Epithelial cell of prostate (primary cell): ENCODE measurements around the gene PTPRO.

Source experiments
- DNase-seq: peaks from one replicate; pipeline ENCODE4 v3.0.0-alpha.2; 2011; ENCODE audit warnings: low read depth, low spot score
- H3K27ac ChIP-seq: fragments of 450-650 bp; 2 replicates; pipeline ENCODE4 v1.5.1; 2017; ENCODE audit warnings: mild to moderate bottlenecking

The PTPRO gene

DNA sequence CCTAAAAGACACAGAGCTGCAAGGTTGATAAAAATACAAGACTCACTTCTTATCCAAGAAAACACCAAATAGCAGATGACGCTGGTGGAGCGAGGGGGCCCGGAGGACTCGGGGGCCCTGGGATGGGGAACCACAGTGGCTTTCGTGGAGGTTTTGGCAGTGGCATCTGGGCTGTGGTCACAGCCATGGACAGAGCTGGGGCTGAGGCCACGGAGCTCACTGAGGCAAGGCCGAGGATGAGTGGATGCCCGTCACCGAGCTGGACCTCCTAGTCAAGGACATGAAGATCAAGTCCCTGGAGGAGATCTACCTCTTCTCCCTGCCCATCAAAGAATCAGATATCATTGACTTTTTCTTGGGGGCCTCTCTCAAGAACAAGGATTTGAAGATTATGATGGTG lies 117.2 kb downstream of the PTPRO start:
- DNase-seq = no peak
- no peak overlapping the region for H3K27ac ChIP-seq

DNA sequence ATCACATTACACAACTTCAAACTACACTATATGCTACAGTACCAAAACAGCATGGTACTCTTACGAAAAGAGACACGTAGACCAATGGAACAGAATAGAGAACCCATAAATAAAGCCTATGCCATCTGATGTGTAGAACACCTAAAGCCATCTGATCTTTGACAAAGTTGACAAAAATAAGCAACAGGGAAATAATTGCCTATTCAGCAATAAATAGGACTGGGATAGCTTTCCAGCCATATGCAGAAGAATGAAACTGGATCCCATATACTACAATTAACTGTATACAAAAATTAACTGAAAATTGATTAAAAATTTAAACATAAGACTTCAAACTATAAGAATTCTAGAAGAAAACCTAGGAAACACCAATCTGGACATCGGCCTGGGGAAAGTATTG lies 120.7 kb downstream of the PTPRO start:
- H3K27ac ChIP-seq = peak overlapping the region; percentile 33
- DNase-seq = no peak

- DNase-seq = peak; percentile 69
- peak overlapping the region; percentile 33 for H3K27ac ChIP-seq
Measured at GRCh38 chr12:15443611-15444010, 121.3 kb downstream of the PTPRO start.

GRCh38 chr12:15444523-15444922 lies 122.2 kb downstream of the PTPRO start:
- DNase-seq = no peak
- H3K27ac ChIP-seq = no peak overlapping the region

DNA sequence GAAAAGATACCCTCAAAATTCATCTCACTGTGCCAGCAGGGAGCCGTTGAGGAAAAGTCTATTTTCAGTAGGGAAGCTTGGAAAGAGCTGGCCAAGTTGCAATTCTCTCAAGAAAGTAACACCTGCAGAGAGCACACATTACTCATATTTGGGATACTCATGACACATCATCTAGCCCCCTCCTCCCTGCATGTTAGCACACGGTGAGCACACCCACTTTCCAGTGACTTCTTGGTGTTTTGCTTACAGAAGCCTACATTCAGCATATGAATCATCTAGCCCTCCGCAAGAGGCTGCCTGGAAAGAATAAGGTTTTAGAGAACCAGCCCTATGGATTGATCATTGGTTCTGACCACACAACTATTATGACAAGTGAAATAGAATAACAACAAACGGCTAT lies 124.5 kb downstream of the PTPRO start:
- DNase-seq = peak; percentile 98
- H3K27ac ChIP-seq = peak overlapping the region; percentile 11

DNA sequence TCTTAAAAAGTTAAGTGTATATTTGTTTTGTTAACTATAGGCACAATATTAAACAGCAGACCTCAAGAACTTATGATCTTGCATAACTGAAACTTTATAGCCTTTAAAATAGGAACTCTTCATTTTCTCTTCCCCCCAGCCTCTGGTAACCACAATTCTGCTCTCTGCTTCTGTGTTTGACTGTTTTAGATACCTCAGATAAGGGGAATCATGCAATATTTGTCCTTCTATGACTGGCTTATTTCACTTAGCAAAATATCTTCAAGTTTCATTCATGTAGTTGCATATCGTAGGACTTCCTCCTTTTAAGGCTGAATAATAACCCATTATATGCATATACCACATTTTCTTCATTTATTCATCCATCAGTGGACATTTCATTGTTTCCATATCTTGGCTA lies 131.3 kb downstream of the PTPRO start:
- no peak overlapping the region for H3K27ac ChIP-seq
- no peak for DNase-seq

DNA sequence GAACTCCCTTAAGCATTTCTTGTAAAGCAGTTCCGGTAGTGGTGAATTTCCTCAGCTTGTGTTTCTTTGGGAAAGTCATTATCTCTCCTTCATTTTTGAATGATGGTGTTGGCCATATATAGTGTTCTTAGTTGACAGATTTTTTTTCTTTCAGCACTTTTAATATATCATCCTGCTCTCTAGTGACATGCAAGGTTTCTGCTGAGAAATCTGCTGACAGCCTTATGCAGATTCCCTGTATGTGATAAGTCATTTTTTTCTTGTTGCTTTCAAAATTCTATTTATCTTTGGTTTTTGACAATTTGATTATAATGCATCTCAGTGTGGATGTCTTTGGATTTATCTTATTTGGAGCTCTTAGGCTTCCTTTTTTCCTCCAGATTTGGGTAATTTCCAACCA lies 135.7 kb downstream of the PTPRO start:
- no peak for DNase-seq
- no peak overlapping the region for H3K27ac ChIP-seq

- no peak for DNase-seq
- H3K27ac ChIP-seq = no peak overlapping the region
Measured at GRCh38 chr12:15468911-15469310, 146.6 kb downstream of the PTPRO start.

DNA sequence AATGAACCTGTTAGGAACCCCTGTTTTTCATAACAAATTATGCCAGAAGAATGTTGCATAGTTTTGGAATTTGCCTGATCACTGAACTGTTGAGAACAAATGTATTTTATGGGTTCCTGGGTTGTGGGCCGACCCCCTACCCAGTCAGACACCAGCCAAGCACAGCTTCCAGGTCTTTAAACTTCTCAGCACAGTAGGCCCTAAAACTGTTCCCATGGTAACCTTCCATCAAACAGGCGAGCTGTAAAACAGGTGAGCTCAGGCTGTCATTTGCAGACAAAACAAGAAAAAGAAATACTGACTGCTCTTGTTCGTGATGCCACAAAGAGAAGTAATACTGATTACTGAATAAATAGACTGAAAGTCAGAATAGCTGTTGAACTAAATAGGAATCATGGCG lies 147.0 kb downstream of the PTPRO start:
- DNase-seq = no peak
- no peak overlapping the region for H3K27ac ChIP-seq

- H3K27ac ChIP-seq = no peak overlapping the region
- DNase-seq = peak; percentile 75
Measured at GRCh38 chr12:15472036-15472435, 149.7 kb downstream of the PTPRO start.

- no peak overlapping the region for H3K27ac ChIP-seq
- DNase-seq = no peak
Measured at GRCh38 chr12:15474766-15475165, 152.5 kb downstream of the PTPRO start.

DNA sequence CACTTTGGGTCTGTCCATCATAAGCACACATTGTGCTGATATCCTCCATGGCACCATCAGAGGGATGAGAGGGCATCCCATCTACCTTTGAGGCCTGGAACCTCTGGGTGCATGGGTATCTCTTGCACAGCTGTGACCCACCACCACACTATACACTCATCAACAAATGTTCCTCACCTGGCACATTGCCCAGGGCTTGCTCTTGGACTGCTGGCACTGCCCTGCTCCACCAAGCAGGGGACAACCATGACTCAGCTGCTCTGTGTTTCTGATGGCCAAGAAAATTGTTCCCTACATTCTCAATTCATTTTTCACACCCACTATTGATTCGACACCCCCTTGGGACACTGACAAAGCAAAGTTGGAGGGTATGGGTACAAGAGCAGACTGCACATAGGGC lies 155.5 kb downstream of the PTPRO start:
- no peak for DNase-seq
- H3K27ac ChIP-seq = no peak overlapping the region

- H3K27ac ChIP-seq = no peak overlapping the region
- no peak for DNase-seq
Measured at GRCh38 chr12:15481846-15482245, 159.5 kb downstream of the PTPRO start.

GRCh38 chr12:15485466-15485865 lies 163.2 kb downstream of the PTPRO start:
- H3K27ac ChIP-seq = no peak overlapping the region

GRCh38 chr12:15486859-15487258 lies 164.6 kb downstream of the PTPRO start:
- DNase-seq = no peak

More at GRCh38 chr12:15485466-15485865, 163.2 kb downstream of the PTPRO start:
- no peak for DNase-seq

DNA sequence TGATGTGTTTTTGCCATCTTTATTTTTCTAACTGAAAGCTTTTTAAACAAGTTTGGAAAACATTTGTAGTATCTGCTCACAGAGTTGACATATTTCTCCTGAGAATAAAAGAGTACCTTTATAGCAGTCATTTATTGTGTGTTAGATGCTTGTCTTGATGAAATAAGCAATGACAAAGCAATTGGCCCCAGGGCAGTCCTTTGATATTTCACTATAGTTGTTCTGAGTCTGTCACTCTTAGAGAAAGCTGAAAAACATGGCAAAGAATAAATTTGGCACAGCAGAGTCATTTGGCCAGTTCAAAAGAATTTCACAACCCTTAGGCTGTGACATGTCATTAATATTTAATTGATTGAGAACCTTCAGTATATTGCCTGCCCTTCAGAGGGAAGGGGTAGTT lies 166.2 kb downstream of the PTPRO start:
- H3K27ac ChIP-seq = no peak overlapping the region

More at GRCh38 chr12:15486859-15487258, 164.6 kb downstream of the PTPRO start:
- H3K27ac ChIP-seq = no peak overlapping the region

DNA sequence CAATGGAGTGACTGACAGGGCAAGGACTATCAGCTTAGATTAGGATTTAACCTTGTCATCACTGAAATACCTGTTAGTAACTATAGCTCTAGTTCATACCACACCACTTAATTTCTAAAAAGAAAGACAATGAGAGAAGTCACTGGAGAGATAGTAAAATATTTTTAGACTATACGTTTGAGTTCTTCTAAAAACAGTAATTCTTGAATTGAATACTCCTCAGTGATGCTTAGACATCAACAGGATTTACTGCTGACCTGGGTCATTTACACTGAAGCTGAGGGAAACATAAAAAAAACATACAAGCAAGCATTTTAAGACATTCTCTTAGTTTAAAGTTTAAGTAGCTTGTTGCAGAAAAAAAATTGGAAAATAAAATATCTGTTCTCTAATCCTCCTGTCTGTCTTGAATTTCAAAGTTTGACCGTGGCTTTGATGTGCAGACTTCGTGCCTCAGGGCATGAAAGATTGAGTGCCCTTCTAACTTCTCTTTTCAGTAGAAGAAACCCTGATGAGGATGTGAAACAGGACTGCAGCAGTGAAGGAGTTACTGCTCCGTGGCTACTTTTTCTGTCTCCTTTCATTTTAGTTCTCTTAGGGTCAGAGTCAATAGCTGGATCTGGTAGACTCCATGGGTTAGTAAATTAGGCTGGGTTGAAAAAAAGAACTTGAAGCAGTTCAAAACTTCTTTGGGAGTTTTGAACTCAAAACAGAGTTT lies 172.2 kb downstream of the PTPRO start:
- no peak overlapping the region for H3K27ac ChIP-seq
- DNase-seq = no peak

More for the DNA sequence above, 166.2 kb downstream of the PTPRO start:
- DNase-seq = no peak

GRCh38 chr12:15495746-15496145 lies 173.4 kb downstream of the PTPRO start:
- no peak for DNase-seq
- no peak overlapping the region for H3K27ac ChIP-seq

DNA sequence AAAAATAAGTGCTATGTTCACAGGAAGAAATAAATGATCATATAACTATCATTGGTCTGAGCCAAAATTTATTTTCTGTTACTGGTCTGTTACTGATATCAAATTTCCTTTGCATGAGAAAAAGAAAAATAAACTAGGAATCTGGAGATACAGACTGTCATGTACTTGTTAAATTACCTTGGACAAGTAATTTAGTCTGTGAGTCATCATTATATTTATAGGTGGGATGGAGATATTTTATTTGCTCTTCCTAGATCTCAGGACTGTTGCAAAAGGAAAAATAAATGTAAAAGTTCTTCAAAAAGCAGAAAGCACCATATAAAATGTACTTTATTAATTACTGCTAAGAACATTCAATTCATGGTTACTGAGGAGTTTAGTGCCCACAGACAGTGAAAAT lies 174.4 kb downstream of the PTPRO start:
- H3K27ac ChIP-seq = no peak overlapping the region
- DNase-seq = no peak

DNA sequence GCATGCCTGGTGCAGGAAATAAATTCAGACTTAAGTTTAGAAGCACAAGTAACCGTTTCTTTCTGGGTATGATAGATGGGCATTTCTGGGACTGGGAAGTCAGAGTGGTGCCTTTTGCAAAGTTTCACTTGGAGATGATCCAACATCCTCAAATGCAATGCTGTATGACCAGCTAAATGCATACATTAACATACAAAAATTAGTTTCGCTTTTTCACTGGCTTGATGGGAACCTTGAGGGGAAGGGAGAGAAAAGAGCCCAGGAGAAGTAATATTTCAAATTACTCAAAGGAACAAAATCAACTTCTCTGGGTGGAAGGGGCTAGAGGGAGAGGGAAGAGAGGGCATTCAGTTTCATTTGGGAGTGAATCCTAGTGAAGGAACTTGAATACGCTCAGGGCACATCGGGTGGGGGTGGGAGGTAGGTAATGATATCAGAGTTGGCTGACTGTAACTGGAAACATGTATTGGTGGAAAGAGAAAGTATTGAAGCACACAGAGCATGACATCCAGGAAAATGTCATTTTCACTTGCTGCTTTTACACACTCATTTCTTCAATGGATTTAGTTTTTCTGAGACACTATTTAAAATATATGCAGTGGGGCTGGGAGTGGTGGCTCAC lies 175.5 kb downstream of the PTPRO start:
- H3K27ac ChIP-seq = no peak overlapping the region

DNA sequence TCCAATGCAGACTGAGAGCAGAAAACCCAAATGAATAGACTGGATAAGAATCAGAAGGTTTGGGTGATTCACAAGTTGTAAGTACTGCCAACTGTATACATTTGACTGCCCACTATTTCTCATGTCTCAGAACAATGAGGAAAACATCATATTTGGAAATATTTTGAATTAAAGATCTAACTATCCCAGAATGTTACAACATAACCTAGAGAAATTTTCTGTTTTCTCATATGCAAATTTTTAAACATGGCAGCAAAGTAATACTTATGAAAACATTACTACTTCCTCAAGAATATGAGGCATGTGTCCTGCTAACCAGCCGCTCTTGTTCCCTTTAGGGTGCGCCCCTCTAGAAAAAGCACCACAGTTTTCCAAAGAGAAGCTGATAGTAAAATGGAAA lies 179.9 kb downstream of the PTPRO start:
- H3K27ac ChIP-seq = no peak overlapping the region
- no peak for DNase-seq

More for the DNA sequence above, 175.5 kb downstream of the PTPRO start:
- DNase-seq = no peak

GRCh38 chr12:15505616-15506015 lies 183.3 kb downstream of the PTPRO start:
- no peak overlapping the region for H3K27ac ChIP-seq
- DNase-seq = no peak
